ENCODE results near the gene PCED1A. TPM values are rescaled to one million over a fixed set of nuclear protein-coding genes. Genes with fewer than 3 reads are reported as not detected.

Gene PCED1A
- 11.5 and 22.4 TPM in 2 replicates for total RNA-seq

GRCh38 chr20:2840138-2840966 is at the start of gene PCED1A, which contains the start of gene VPS16:
Gene PCED1A (minus strand): TSS chr20:2840655. CDS start chr20:2839912, 743 bp downstream.
Gene VPS16 (plus strand): TSS chr20:2840745. CDS start chr20:2840775, 30 bp downstream.

GRCh38 chr20:2873010-2873746 is 32.7 kb upstream of the PCED1A start, which contains the start of gene PTPRA:
Gene PTPRA (plus strand): TSS chr20:2873481. CDS start chr20:2964278, 90,797 bp downstream.

DNA sequence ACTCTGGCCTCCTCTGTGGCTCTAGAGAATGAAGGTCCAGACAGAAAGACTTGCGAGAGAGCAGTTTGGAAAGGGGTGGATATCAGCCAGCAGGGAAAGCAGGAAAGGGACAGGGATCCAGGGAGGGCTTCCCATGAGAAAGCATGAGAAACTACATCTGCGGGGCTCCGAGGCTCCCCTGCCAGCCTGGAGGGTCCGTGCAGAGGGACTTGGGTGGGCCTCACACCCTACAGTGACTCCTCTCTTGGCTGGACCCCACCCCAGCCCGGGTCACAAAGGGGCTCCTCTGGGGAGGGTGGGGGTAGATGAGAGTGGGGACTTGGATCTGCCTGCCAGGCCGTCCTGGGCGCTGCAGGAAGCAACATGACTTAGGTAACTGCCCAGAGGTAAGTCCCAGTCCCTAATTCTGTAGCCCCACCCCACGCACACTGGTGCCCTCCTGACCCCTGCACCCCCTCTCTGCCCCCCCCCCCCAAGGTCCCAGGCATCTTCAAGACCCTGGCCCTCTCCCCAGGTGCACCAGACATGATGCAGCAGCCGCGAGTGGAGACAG is 24.3 kb downstream of the PCED1A start, which contains the start of gene TMEM239:
TSS of gene TMEM239 (plus strand) at position 335 of the 553 bp plus-strand sequence. CDS start at position 526, 191 bp downstream.

DNA sequence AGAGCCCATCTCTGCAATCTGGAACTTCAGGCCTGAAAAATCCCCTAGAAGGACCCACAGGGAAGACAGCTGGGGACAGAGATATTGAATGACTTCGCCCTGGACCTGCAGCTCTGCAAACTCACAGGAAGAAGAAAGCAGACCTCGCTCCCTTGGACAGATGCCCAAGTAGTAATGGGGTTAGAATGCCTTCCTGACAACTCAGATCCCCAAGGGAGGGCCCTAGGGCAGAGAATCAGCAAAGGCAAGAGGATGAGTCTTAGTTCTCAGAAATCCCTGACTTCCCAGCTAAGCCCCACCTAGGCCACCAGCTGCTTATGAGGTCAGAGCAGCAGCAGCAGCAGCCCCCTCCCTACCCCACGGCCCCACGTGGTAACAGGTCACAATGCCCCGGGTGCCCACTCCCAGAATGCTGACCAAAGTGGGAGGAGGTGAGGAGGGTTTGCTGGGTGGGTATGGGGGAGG is 25.8 kb downstream of the PCED1A start, which contains the start of gene C20orf141:
TSS of gene C20orf141 (plus strand) at position 401 of the 465 bp plus-strand sequence. CDS start 198 bp downstream, outside the sequence.

DNA sequence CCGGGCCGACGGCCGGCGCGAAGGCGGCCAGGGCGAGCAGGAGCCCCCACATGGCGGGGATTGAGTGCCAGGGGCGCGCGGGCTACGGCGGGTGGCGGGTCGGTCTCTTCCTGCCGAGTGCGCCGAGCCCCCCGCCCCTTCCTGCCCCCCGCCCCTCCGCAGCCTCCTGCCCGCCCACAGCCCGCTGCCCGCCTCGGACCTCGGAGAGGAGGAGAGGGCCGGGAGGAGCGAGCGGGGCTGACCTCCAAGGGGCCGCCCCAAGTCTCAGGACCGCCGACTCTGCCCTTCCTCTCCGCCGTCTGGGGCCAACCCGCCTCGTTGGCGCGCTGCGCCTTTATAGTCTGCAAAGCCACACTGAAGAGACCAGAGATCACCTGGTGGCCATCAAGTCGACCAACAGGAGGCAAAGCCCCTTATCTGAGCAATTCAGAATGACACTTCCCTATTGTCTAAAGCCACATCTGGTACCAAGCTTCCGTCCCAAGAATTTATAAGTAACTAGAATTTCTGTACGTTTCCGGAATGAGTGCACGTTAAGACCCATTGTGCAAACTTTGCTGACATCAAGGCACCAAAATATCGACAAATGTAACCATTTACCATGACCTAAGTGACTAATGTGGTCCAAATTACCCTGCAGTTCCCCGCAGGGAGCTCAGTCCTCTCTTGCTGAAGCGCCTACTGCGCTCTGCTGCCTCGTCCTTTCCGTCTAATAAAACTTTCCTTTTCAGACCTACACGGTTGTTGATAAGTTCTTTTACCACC is 39.8 kb downstream of the PCED1A start, which contains the start of gene CPXM1:
TSS of gene CPXM1 (minus strand) at position 107 of the 765 bp plus-strand sequence. CDS start at position 52, 55 bp downstream.

Other genes starting within 250 kb of the PCED1A start
- 148 and 221 TPM in 2 replicates for gene NOP56, start 188.0 kb downstream of the PCED1A start, total RNA-seq
- 103 and 111 TPM in 2 replicates for gene IDH3B, start 176.4 kb downstream of the PCED1A start, total RNA-seq
- under 0.01 and 2.6 TPM in 2 replicates for gene EBF4, start 147.9 kb downstream of the PCED1A start, total RNA-seq
- gene CPXM1, start 40.0 kb downstream of the PCED1A start, total RNA-seq: under 0.01 and 0.38 TPM in 2 replicates
- not detected in 2 replicates for gene C20orf141, start 25.7 kb downstream of the PCED1A start, total RNA-seq
- gene TMEM239, start 24.3 kb downstream of the PCED1A start, total RNA-seq: not detected in 2 replicates
- gene VPS16, start 90 bp upstream of the PCED1A start, total RNA-seq: 42.3 and 52.3 TPM in 2 replicates
- 19.8 and 29.6 TPM in 2 replicates for gene PTPRA, start 32.8 kb upstream of the PCED1A start, total RNA-seq
- 0.25 TPM in 1 of 2 replicates, not detected in the other for gene GNRH2, start 203.0 kb upstream of the PCED1A start, total RNA-seq
- 36.4 and 36.6 TPM in 2 replicates for gene MRPS26, start 205.4 kb upstream of the PCED1A start, total RNA-seq
- not detected in 2 replicates for gene OXT, start 231.0 kb upstream of the PCED1A start, total RNA-seq
- not detected in 2 replicates for gene AVP, start 244.1 kb upstream of the PCED1A start, total RNA-seq

Data from bladder microvascular endothelial cell (primary cell).